Measurements from ENCODE around the gene TNXB. TPM values are rescaled to one million over a fixed set of nuclear protein-coding genes. Genes with fewer than 3 reads are reported as not detected.
A peak's percentile ranks its signal among the peaks of the same experiment; 100 is the strongest.

The TNXB gene
- total and polyA plus RNA-seq, 9 of the 15 experiments (the other 6 are each of a cell fraction or from before 2014, with no cell fraction given): 0.14 to 28.1 (median 12.4) TPM

DNA sequence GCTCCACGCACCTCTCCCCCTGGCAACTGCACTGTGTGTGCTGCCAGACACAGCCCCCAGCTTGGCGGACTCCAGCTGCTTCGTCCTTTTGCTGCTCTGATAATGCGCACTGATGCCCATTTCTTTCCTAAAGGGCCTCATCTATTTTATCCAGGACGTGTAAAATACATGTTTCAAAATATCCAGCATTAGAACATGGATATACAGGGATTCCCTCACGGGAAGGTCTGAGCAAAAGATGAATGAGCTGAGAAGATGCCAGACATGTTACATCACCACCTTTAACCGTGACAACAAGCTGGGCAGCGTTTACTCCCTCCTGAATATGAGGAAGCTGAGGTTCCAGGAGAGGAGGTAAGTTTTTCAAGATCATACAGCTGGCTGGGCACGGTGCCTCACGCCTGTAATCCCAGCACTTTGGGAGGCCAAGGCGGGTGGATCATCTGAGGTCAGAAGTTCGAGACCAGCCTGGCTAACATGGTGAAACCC, 32.8 kb downstream of the TNXB start (continued):
- TF ChIP-seq ATF3 (IDR thresholded peaks at IDR 0.05) (peak; percentile 56), ATF3 (CRISPR knock-in tag; conservative IDR thresholded peaks at IDR 0.05) (no peak), HMGN3 (IDR thresholded peaks at IDR 0.05; ENCODE audit: borderline replicate concordance, extremely low read depth, insufficient read length, low read depth, low read length) (no peak)

- Histone ChIP-seq H3K9me3 (replicated peaks; ENCODE audit: control insufficient read depth, insufficient read depth, low read depth, low read length) (no peaks in the 10 kb centered on the region), H2AFZ (ENCODE audit: low read depth, low read length) (no peak overlapping the region), H3K4me2 (ENCODE audit: insufficient read depth, low read length) (no peak overlapping the region), H3K36me3 (ENCODE audit: control insufficient read depth, insufficient read depth, low read length) (no peaks in the 10 kb centered on the region), H3K9ac (ENCODE audit: insufficient read depth in 1 of 2, low read depth in 2 of 2, low read length in 2 of 2) (no peak overlapping the region), H3K4me3 (no peak overlapping the region), H3K27me3 (ENCODE audit: control insufficient read depth in 2 of 2, insufficient read depth in 2 of 2, low read length in 2 of 2) (peaks cover 36 to 52% of the 10 kb centered on the region in 2 experiments), H3K79me2 (ENCODE audit: control insufficient read depth, insufficient read depth, low read length) (no peaks in the 10 kb centered on the region), H3K9me1 (ENCODE audit: control insufficient read depth, insufficient read depth, low read length) (no peaks in the 10 kb centered on the region), H3K4me1 (replicated peaks in 1 of 2; ENCODE audit: control insufficient read depth in 2 of 2, insufficient read depth in 2 of 2, low read length in 2 of 2) (peaks cover 3 to 6% of the 10 kb centered on the region in 2 experiments), H4K20me1 (replicated peaks; ENCODE audit: control insufficient read depth, insufficient read depth, low read length) (no peaks in the 10 kb centered on the region), H3K27ac (ENCODE audit: extremely low read depth, low read depth, low read length) (no peak overlapping the region)
- DNase-seq (ENCODE audit: extremely low read depth in 1 of 4, low spot score in 3 of 4): no peak
- POLR2A ChIA-PET: interaction anchor here (0.7 to 1.6 kb wide), 2 partner anchors 9 to 621 kb away, joined by 3 read pairs; no protein-coding TSS in a partner anchor
- 4% methylated on average over 3 of the region's 3 CpGs for WGBS (ENCODE audit: insufficient coverage, low coverage, missing lambda C conversion rate)
- in situ Hi-C loops (cut with MboI): no loop called here
- CTCF ChIA-PET (ENCODE audit: low intra/inter-chr PET ratio): no interaction called here
- intact Hi-C loops (cut with micrococcal nuclease): no loop called here
- no peak for ATAC-seq
- no peak for FAIRE-seq
- no TSS peak for BruUV-seq (replicated peaks)
- TF ChIP-seq ZFX (CRISPR knock-in tag; IDR thresholded peaks at IDR 0.05) (0 out of 2 replicates have a peak, but pooled peaks have one; percentile 24), ARID3A (IDR thresholded peaks at IDR 0.05; ENCODE audit: borderline replicate concordance, low read depth, low read length) (no peak), COPS2 (conservative IDR thresholded peaks at IDR 0.05) (no peak), ZC3H4 (CRISPR knock-in tag; IDR thresholded peaks at IDR 0.05; ENCODE audit: borderline replicate concordance) (0 out of 2 replicates have a peak, but pooled peaks have one; percentile 36), E2F6 (IDR thresholded peaks at IDR 0.05; ENCODE audit: borderline replicate concordance in 1 of 2, extremely low read depth in 1 of 2, insufficient read depth in 1 of 2, insufficient read length in 1 of 2, low read depth in 1 of 2, low read length in 1 of 2, poor library complexity in 1 of 2, severe bottlenecking in 1 of 2) (no peak), ATF1 (CRISPR knock-in tag; IDR thresholded peaks at IDR 0.05) (no peak), ATF1 (tag; IDR thresholded peaks at IDR 0.05) (no peak)
- TF ChIP-seq, protein P1, sequence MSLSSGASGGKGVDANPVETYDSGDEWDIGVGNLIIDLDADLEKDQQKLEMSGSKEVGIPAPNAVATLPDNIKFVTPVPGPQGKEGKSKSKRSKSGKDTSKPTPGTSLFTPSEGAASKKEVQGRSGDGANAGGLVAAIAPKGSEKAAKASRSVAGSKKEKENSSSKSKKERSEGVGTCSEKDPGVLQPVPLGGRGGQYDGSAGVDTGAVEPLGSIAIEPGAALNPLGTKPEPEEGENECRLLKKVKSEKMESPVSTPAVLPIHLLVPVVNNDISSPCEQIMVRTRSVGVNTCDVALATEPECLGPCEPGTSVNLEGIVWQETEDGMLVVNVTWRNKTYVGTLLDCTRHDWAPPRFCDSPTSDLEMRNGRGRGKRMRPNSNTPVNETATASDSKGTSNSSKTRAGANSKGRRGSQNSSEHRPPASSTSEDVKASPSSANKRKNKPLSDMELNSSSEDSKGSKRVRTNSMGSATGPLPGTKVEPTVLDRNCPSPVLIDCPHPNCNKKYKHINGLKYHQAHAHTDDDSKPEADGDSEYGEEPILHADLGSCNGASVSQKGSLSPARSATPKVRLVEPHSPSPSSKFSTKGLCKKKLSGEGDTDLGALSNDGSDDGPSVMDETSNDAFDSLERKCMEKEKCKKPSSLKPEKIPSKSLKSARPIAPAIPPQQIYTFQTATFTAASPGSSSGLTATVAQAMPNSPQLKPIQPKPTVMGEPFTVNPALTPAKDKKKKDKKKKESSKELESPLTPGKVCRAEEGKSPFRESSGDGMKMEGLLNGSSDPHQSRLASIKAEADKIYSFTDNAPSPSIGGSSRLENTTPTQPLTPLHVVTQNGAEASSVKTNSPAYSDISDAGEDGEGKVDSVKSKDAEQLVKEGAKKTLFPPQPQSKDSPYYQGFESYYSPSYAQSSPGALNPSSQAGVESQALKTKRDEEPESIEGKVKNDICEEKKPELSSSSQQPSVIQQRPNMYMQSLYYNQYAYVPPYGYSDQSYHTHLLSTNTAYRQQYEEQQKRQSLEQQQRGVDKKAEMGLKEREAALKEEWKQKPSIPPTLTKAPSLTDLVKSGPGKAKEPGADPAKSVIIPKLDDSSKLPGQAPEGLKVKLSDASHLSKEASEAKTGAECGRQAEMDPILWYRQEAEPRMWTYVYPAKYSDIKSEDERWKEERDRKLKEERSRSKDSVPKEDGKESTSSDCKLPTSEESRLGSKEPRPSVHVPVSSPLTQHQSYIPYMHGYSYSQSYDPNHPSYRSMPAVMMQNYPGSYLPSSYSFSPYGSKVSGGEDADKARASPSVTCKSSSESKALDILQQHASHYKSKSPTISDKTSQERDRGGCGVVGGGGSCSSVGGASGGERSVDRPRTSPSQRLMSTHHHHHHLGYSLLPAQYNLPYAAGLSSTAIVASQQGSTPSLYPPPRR (CRISPR knock-in tag; IDR thresholded peaks at IDR 0.05; ENCODE audit: borderline replicate concordance): no peak
These were observed 33.4 kb downstream of the TNXB start for GRCh38 chr6:32075781-32076180.

Measured in K562 (cell line).